Measurements from ENCODE around the gene SPCS3. TPM values are rescaled to one million over a fixed set of nuclear protein-coding genes. Genes with fewer than 3 reads are reported as not detected.

SPCS3 gene
- total RNA-seq, 2 donors from 2014 or later = 160 to 164 TPM

- H3K36me3 Mint-ChIP-seq (ENCODE audit: low read depth) = peaks cover 18% of the 10 kb centered on the region
- no peaks in the 10 kb centered on the region for H3K27me3 Mint-ChIP-seq (ENCODE audit: insufficient read depth)
- no peak overlapping the region for H3K27ac ChIP-seq (ENCODE audit: low read depth, low read length)
- no peak for TF ChIP-seq CTCF (conservative IDR thresholded peaks at IDR 0.05)
- peak; percentile 56 for DNase-seq
- no peak overlapping the region for H3K27ac Mint-ChIP-seq
- H3K9me3 ChIP-seq (ENCODE audit: control insufficient read depth, low read length) = peaks cover 31% of the 10 kb centered on the region
- peaks cover 30% of the 10 kb centered on the region for H3K9me3 Mint-ChIP-seq
- H3K4me3 Mint-ChIP-seq = no peak overlapping the region
- 68 to 81% methylated on average over 3 of the region's 3 CpGs for WGBS, 2 experiments (ENCODE audit: insufficient coverage in 1 of 2, insufficient read length in 1 of 2)
- peaks cover 13% of the 10 kb centered on the region for H3K4me1 Mint-ChIP-seq
- H3K36me3 ChIP-seq (ENCODE audit: control insufficient read depth, insufficient read depth, low read length) = no peaks in the 10 kb centered on the region
- no peaks in the 10 kb centered on the region for H3K4me1 ChIP-seq (ENCODE audit: control insufficient read depth, insufficient read depth, low read length)
- H3K9ac ChIP-seq (ENCODE audit: extremely low read depth, low read length, poor library complexity, severe bottlenecking) = no peak overlapping the region
- no peak overlapping the region for H3K4me3 ChIP-seq (ENCODE audit: low read length)
- no peaks in the 10 kb centered on the region for H3K27me3 ChIP-seq (ENCODE audit: control insufficient read depth, insufficient read depth, low read length, poor library complexity, severe bottlenecking)
Measured at GRCh38 chr4:176339936-176340761, 20.4 kb downstream of the SPCS3 start.

GRCh38 chr4:176340871-176341685 lies 21.3 kb downstream of the SPCS3 start:
- H3K27ac ChIP-seq (ENCODE audit: low read depth, low read length) = no peak overlapping the region
- 65 to 74% methylated on average over 4 to 8 of the region's 8 CpGs for WGBS, 2 experiments (ENCODE audit: insufficient coverage in 1 of 2, insufficient read length in 1 of 2)
- peak; percentile 80 for TF ChIP-seq CTCF (conservative IDR thresholded peaks at IDR 0.05)

GRCh38 chr4:176342384-176342783 lies 22.6 kb downstream of the SPCS3 start:
- WGBS, 2 experiments (ENCODE audit: insufficient coverage in 1 of 2, insufficient read length in 1 of 2) = 87 to 91% methylated on average over 4 to 7 of the region's 7 CpGs
- TF ChIP-seq CTCF (conservative IDR thresholded peaks at IDR 0.05) = no peak
- DNase-seq = no peak
- Mint-ChIP-seq H3K4me1 (peaks cover 13% of the 10 kb centered on the region), H3K9me3 (peaks cover 42% of the 10 kb centered on the region), H3K27ac (no peak overlapping the region), H3K36me3 (ENCODE audit: low read depth) (peaks cover 24% of the 10 kb centered on the region), H3K27me3 (ENCODE audit: insufficient read depth) (no peaks in the 10 kb centered on the region), H3K4me3 (no peak overlapping the region)
- no peak overlapping the region for H3K27ac ChIP-seq (ENCODE audit: low read depth, low read length)
- H3K9ac ChIP-seq (ENCODE audit: extremely low read depth, low read length, poor library complexity, severe bottlenecking) = no peak overlapping the region
- H3K4me3 ChIP-seq (ENCODE audit: low read length) = no peak overlapping the region
- H3K4me1 ChIP-seq (ENCODE audit: control insufficient read depth, insufficient read depth, low read length) = no peaks in the 10 kb centered on the region
- H3K9me3 ChIP-seq (ENCODE audit: control insufficient read depth, low read length) = peaks cover 39% of the 10 kb centered on the region
- H3K36me3 ChIP-seq (ENCODE audit: control insufficient read depth, insufficient read depth, low read length) = no peaks in the 10 kb centered on the region
- no peaks in the 10 kb centered on the region for H3K27me3 ChIP-seq (ENCODE audit: control insufficient read depth, insufficient read depth, low read length, poor library complexity, severe bottlenecking)

More at GRCh38 chr4:176340871-176341685, 21.3 kb downstream of the SPCS3 start:
- Mint-ChIP-seq H3K27ac (no peak overlapping the region), H3K4me1 (peaks cover 13% of the 10 kb centered on the region), H3K36me3 (ENCODE audit: low read depth) (peaks cover 24% of the 10 kb centered on the region), H3K9me3 (peaks cover 40% of the 10 kb centered on the region), H3K4me3 (no peak overlapping the region), H3K27me3 (ENCODE audit: insufficient read depth) (no peaks in the 10 kb centered on the region)
- no peak for DNase-seq
- no peak overlapping the region for H3K9ac ChIP-seq (ENCODE audit: extremely low read depth, low read length, poor library complexity, severe bottlenecking)
- no peaks in the 10 kb centered on the region for H3K27me3 ChIP-seq (ENCODE audit: control insufficient read depth, insufficient read depth, low read length, poor library complexity, severe bottlenecking)
- H3K36me3 ChIP-seq (ENCODE audit: control insufficient read depth, insufficient read depth, low read length) = no peaks in the 10 kb centered on the region
- peaks cover 39% of the 10 kb centered on the region for H3K9me3 ChIP-seq (ENCODE audit: control insufficient read depth, low read length)
- no peaks in the 10 kb centered on the region for H3K4me1 ChIP-seq (ENCODE audit: control insufficient read depth, insufficient read depth, low read length)
- no peak overlapping the region for H3K4me3 ChIP-seq (ENCODE audit: low read length)
